Cardiac fibroblast (primary cell): Measurements from ENCODE around the gene TMEM107.
A peak's percentile ranks its signal among the peaks of the same experiment; 100 is the strongest.

ENCODE experiments used
- DNase-seq, 2 donors: peaks; one replicate each; pipeline versions ENCODE4 v3.0.0 to v3.0.0-alpha.2; 2010; ENCODE audit warnings: low read depth in 2 of 2
- H3K4me3 ChIP-seq, 2 donors: replicated peaks in 1 of 2; 1 replicate in 1 of 2; 2 replicates in 1 of 2; pipeline ENCODE4 v1.5.1; 2011; ENCODE audit warnings: low read depth in 2 of 2, low read length in 2 of 2, mild to moderate bottlenecking in 2 of 2, moderate library complexity in 1 of 2
- TF ChIP-seq, protein P1 (sequence below): IDR thresholded peaks from one replicate; pipeline ENCODE4 v1.5.1; 2011; ENCODE audit warnings: low read depth, mild to moderate bottlenecking, low read length, inconsistent platforms

The TMEM107 gene

DNA sequence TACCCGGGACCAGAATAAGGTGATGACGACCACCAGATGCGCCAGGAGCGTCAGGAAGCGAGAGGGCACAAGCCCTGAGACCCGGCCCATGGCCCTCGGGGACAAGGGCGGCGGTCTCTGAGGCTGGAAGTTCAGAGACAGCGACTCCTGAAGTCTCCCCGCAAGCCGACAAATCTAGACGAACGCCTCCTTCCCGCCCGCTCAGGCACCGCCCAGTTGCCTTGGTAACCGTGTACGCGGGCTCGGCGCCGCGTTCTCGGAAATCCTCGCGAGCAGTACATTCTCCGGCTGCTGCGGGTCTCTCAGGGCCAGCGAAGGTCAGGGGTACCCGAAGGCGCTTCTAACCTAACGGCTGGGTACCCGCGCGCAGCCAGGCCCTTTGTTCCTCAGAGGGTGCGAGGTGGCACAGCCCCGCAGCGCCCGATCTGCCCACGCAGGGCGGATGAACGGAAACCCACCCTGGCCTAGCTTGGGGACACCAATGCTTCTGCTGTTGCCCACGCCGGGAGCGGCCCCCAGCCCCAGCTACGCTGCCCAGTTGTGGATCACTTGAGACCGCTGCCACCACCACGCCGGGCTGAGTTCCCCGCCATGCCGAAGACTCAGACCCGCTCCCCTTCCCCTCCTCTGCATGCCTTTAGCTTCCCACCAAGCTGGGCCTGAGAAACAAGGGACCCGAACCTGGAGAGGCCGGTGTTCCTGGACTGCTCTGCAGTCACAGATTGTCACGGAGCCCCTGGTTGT is at the start of gene TMEM107:
Gene TMEM107, minus strand, starts transcription at position 184 of the 744 bp plus-strand sequence. Its CDS starts 94 bp downstream, at position 90.
- DNase-seq, result peak; percentile 82 to 84
- TF ChIP-seq, protein P1, sequence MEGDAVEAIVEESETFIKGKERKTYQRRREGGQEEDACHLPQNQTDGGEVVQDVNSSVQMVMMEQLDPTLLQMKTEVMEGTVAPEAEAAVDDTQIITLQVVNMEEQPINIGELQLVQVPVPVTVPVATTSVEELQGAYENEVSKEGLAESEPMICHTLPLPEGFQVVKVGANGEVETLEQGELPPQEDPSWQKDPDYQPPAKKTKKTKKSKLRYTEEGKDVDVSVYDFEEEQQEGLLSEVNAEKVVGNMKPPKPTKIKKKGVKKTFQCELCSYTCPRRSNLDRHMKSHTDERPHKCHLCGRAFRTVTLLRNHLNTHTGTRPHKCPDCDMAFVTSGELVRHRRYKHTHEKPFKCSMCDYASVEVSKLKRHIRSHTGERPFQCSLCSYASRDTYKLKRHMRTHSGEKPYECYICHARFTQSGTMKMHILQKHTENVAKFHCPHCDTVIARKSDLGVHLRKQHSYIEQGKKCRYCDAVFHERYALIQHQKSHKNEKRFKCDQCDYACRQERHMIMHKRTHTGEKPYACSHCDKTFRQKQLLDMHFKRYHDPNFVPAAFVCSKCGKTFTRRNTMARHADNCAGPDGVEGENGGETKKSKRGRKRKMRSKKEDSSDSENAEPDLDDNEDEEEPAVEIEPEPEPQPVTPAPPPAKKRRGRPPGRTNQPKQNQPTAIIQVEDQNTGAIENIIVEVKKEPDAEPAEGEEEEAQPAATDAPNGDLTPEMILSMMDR, result no peak
- peak within 1 kb of the TSS; percentile 59 to 76 for H3K4me3 ChIP-seq

DNA sequence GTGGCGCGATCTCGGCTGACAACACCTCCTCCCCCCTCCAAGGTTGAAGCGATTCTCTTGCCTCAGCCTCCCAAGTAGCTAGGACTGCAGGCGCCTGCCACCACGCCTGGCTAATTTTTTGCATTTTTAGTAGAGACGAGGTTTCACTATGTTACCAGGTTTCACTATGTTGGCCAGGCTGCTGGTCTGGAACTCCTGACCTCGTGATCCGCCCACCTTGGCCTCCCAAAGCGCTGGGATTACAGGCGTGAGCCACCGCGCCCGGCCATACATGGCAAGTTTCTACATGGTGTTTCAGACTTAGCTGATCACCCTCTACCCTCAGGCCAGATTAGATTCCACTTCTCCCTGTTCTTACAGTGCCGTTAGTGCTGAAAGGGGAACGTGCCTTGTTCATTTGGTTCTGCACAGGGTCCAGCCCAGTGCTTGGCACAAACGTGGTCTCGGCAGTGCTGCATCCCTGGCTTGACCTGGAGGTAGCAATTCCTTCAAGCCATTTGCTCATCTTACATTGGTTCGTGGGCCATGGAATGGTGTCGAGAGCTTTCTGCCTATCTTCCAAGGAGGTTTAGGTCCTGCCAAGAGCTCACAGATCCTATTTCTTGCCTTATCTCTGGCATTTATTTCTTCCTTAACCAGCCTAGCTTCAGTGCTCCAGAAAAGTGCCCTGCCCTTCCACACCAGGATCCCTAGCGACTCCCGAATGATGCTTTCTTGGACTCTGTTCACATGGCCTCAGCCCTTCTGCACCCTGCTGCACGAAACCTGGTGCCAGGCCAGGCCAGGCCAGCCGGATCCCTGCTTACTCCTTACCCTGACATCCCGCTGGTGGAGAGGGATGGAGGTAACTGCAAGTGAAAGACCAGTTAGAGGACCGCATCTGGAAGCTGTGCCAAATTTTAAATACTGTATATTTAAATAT is 49.0 kb upstream of the TMEM107 start:
- H3K4me3 ChIP-seq, result no peak overlapping the region
- no peak for DNase-seq
- TF ChIP-seq, protein P1, result no peak

DNA sequence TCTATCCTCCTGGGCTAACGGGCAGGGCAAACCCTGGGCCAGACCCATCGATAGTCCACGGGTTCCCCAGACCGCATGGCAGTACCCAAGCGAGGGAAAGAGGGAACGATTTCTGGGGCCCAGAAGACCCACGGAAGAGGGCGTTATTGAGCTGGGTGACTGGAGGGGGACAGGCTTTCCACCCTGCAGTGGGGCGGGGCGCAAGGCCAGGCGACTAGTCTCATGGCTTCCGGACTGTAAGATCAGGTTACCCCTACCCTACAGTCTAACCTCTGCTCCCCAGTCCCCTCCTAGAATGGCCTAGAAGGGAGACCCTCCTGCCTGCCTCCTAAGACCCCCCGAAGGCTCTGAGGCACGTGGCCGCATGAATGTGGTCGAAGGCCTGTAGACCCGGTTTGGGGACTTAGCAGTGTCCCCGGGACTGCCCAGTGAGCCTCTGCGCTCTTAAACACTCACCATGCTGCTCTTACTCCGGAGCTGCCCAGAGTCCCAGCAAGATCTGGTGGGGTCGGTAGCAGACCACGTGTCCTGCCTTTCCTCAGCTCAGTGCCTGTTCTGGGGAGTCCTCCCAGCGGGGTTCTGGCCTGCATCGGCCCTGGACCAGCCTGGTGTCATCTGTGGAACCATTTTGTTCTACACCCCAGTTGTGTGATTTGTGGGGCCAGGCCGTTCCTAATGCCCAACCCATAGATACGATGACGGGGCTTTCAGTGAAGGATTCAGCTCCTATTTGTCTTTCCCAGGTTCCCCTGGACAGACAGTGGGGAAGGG is 47.4 kb upstream of the TMEM107 start:
- peak overlapping the region; percentile 63 to 64 for H3K4me3 ChIP-seq
- peak; percentile 57 to 59 for DNase-seq
- TF ChIP-seq, protein P1, result peak; percentile 5

DNA sequence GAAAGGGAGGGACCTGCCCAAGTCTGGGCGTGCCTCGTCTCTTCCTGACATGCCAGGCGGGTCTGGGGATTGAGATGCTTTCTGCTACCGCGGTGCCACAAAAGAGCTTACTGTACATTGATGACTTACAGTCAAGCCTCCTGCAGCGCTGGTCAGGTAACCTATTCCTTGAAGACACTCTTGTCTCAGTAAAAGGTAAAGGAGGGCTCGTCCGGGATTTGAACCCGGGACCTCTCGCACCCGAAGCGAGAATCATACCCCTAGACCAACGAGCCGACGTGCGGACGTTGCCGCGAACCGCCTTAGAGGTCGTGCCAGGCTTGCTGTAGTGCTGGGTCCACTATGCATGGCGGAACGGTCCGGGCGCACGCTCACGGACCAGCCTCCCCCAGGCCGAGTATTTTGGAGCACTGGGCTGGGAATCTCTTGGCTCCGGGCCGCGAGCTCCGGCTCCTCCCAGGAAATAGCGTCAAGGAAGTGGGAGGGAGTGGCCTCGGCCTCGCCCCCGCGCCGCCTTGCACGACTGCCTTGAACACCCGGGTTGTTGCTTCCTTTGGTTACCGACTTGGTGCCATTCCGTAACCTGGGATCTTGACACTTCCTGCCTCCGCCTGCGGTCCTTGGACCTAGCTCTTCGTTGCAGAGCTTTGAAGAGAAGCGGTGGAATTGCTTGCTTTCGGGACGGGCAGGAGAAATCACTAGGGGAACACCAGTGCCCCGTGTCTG is 46.6 kb upstream of the TMEM107 start:
- TF ChIP-seq, protein P1, result no peak
- peak overlapping the region; percentile 63 to 64 for H3K4me3 ChIP-seq
- DNase-seq, result peak; percentile 98

DNA sequence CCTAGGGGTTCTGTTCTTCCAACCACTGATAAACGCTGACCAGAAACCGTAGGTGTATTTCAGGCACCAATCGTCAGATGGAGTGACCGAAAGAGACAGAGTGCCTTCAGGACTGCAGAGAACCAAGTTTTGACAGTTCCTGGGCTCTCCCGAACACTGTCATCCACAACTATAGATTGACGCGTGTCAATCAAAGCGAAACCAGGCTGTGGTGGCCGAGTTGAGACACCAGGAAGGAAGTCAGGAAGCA is 46.1 kb upstream of the TMEM107 start:
- TF ChIP-seq, protein P1, result no peak
- peak overlapping the region; percentile 63 to 64 for H3K4me3 ChIP-seq
- no peak for DNase-seq

DNA sequence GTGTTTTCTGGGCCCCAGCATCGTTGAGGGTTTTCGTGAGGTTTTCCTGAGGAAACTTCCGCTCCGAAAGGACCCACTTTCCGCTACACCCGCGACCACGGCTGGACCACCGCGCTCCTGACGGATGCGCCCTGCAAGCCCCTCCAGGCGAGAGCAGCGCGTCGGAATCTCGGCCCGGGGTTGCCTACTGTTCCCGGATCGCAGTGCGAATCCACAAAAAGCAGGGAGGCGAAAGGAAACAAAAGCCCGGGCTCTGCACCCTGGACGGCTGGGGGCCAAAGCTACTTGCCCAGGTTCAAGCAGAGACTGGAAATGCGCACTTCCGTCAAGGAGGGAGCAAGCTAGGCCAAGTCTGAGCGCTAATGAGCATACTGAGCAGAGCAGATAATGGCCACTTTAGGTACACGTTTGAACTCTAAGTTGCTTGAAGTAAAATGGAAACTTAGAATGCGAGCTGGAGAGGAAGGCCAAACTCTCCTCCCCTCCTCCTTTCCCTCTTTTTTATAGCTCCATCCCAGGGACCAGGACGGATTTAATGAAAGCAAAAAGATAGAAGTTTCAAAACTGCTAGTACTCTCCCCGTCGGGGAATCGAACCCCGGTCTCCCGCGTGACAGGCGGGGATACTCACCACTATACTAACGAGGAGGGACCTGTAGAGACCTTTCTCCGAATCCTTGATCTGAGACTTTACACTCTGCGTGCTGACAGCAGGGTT is 45.6 kb upstream of the TMEM107 start:
- DNase-seq, result peak; percentile 90 to 96
- TF ChIP-seq, protein P1, result no peak
- H3K4me3 ChIP-seq, result peak overlapping the region; percentile 63 to 64
